Neural crest cell (in vitro differentiated cells): ENCODE data around the gene TNRC6C. TPM values are rescaled to one million over a fixed set of nuclear protein-coding genes. Genes with fewer than 3 reads are reported as not detected.

Experiments used
- DNase-seq: peaks from one replicate; pipeline ENCODE4 v3.0.0; 2021; ENCODE audit warnings: low read depth, mixed read lengths, low spot score
- H3K27ac Mint-ChIP-seq: one replicate; pipeline ENCODE4 v1.8.0; 2021; ENCODE audit warnings: mild to moderate bottlenecking, mixed read lengths; ENCODE audit not compliant: unreplicated experiment
- H3K27me3 Mint-ChIP-seq: 2 replicates; pipeline ENCODE4 v1.8.0; 2021; ENCODE audit warnings: low read depth, mild to moderate bottlenecking, mixed read lengths
- H3K36me3 Mint-ChIP-seq: 2 replicates; pipeline ENCODE4 v1.8.0; 2021; ENCODE audit warnings: low read depth, mild to moderate bottlenecking, mixed read lengths
- H3K4me1 Mint-ChIP-seq: 2 replicates; pipeline ENCODE4 v1.8.0; 2021; ENCODE audit warnings: mixed read lengths
- H3K4me3 Mint-ChIP-seq: one replicate; pipeline ENCODE4 v1.8.0; 2021; ENCODE audit warnings: mild to moderate bottlenecking, mixed read lengths
- H3K9me3 Mint-ChIP-seq: 2 replicates; pipeline ENCODE4 v1.8.0; 2021; ENCODE audit warnings: mixed read lengths
- CTCF ChIP-seq: fragments of 200-600 bp; sonication (generic); conservative IDR thresholded peaks from 2 replicates; pipeline ENCODE4 v1.5.0; 2021; ENCODE audit warnings: antibody characterized with exemption, mild to moderate bottlenecking
- total RNA-seq: library from RNA; stranded (reverse); gene quantifications from 2 replicates; pipeline ENCODE4 v1.2.1, GENCODE V29; 2021

The TNRC6C gene
- total RNA-seq, 1 donor from 2014 or later = 40.5 TPM

DNA sequence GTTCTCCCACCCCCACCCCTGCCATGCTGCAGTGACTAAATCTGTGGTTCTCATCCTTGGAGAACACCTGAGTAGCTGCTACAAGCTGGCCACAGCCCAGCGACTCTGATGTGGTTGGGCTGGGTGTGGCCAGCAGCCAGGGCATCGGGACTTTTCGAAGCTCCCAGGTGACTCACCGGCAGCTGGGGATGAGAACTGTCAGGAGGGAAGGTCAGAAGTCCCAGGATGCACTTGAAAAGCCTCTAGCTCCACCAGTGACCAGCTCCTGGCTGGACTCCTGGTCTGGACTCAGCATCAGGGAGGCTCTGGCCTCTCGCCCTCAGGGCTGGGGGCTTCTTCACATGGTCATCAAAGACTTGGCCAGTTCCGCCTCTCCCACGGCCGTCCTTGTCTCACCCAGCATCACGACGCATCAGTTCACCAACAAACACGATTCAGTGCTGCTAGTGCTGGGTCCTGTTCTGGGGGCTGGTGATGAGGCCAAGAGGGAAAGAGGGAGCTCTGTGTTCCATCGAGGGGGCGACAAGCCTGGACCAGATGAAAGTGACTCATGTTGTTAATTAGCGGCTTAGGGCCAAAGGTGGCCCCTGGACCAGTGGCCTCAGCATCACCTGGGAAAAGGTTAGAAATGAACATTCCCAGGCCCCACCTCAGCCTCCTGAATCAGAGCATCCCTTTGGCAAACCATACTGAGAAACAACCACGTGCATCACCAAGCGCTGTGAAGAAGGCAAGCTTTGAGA, 183.8 kb downstream of the TNRC6C start:
- H3K9me3 Mint-ChIP-seq = peaks cover 3% of the 10 kb centered on the region

GRCh38 chr17:78143214-78144146, 185.0 kb downstream of the TNRC6C start:
- H3K27ac Mint-ChIP-seq = no peak overlapping the region
- peaks cover 3% of the 10 kb centered on the region for H3K27me3 Mint-ChIP-seq
- H3K4me3 Mint-ChIP-seq = no peak overlapping the region
- H3K9me3 Mint-ChIP-seq = peaks cover 3% of the 10 kb centered on the region
- H3K4me1 Mint-ChIP-seq = peaks cover 9% of the 10 kb centered on the region
- no peak for DNase-seq
- no peak for TF ChIP-seq CTCF
- H3K36me3 Mint-ChIP-seq = no peaks in the 10 kb centered on the region

More for the DNA sequence above, 183.8 kb downstream of the TNRC6C start:
- Mint-ChIP-seq H3K27ac (no peak overlapping the region), H3K36me3 (no peaks in the 10 kb centered on the region), H3K27me3 (peaks cover 3% of the 10 kb centered on the region), H3K4me1 (peaks cover 6% of the 10 kb centered on the region), H3K4me3 (no peak overlapping the region)
- TF ChIP-seq CTCF = no peak
- no peak for DNase-seq

DNA sequence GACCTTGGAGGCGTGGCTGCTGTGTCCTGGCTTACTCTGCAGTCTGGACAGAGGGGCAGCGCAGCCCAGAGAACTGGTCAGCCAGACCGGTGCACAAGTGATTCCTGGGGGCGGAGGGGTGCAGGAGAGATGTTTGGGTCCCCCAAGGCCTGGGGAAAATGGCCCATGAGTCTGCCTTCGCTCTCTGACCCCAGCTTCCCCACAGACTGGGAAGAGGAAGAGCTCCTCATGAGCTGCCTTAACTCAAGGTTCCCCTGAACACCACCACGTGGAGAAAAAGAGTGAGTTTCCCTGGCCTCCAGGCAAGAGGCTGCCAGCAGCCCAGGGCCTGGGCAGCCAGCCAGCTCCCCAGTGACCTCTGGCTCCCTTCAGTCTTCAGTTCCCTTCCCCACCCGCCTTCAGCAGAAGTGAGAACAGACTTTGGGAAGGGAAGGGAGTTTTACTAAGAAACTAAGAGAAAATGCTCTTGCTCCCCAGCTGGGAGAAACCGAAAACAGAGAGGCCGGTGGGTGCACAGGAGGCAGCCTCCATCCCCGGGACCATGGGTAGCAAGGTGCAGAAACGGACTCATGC, 185.7 kb downstream of the TNRC6C start:
- H3K36me3 Mint-ChIP-seq = no peaks in the 10 kb centered on the region
- peaks cover 3% of the 10 kb centered on the region for H3K27me3 Mint-ChIP-seq
- peaks cover 3% of the 10 kb centered on the region for H3K9me3 Mint-ChIP-seq
- H3K27ac Mint-ChIP-seq = no peak overlapping the region
- DNase-seq = no peak
- TF ChIP-seq CTCF = no peak
- no peak overlapping the region for H3K4me3 Mint-ChIP-seq
- H3K4me1 Mint-ChIP-seq = peaks cover 13% of the 10 kb centered on the region

GRCh38 chr17:78144736-78145641, 186.5 kb downstream of the TNRC6C start:
- Mint-ChIP-seq H3K36me3 (no peaks in the 10 kb centered on the region), H3K27ac (no peak overlapping the region), H3K4me3 (no peak overlapping the region), H3K27me3 (peaks cover 3% of the 10 kb centered on the region), H3K4me1 (peaks cover 11% of the 10 kb centered on the region), H3K9me3 (peaks cover 3% of the 10 kb centered on the region)
- TF ChIP-seq CTCF = no peak
- no peak for DNase-seq

DNA sequence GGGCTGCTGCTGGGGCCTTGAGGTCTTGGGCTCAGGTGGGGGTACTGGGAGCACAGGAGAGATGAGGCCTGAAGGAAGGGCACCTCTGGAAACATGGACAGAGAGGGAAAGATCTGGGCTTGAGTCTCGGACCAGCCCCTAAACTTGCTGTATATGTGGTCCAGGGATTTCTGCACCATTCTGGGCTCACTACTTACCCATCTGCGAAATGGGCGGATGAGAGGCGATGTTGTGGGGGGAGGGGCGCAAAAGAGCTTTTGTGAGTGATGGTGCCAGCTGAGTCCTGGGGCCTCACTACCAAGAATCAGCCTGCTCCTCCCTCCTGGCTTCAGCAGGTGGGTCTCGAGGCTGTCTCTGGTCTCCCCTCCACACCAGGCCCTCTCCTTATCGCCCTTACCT, 188.0 kb downstream of the TNRC6C start:
- no peak for TF ChIP-seq CTCF
- no peak overlapping the region for H3K4me3 Mint-ChIP-seq
- no peaks in the 10 kb centered on the region for H3K36me3 Mint-ChIP-seq
- DNase-seq = no peak
- no peak overlapping the region for H3K27ac Mint-ChIP-seq
- no peaks in the 10 kb centered on the region for H3K9me3 Mint-ChIP-seq
- H3K27me3 Mint-ChIP-seq = no peaks in the 10 kb centered on the region
- peaks cover 12% of the 10 kb centered on the region for H3K4me1 Mint-ChIP-seq
